Naive thymus-derived CD8-positive, alpha-beta T cell (primary cell): ENCODE data around the gene CFAP65. TPM values are rescaled to one million over a fixed set of nuclear protein-coding genes. Genes with fewer than 3 reads are reported as not detected.
A peak's percentile ranks its signal among the peaks of the same experiment; 100 is the strongest.

Experiments
- ATAC-seq, 2 donors: fragments of 150-1000 bp; cut with Tn5 transposase in 1 of 2; sonication (Bioruptor Pico), chemical (Tn5 transposase) in 1 of 2; 1 replicate in 1 of 2; 2 replicates in 1 of 2; pipeline ENCODE4 v1.10.0; 2021; ENCODE audit warnings: mild to moderate bottlenecking in 2 of 2, moderate library complexity in 2 of 2
- POLR2A ChIA-PET: fragments of 350-600 bp; sonication (Branson Sonifier 250); formaldehyde crosslinking; loops from one replicate; lab custom pipeline; 2021; ENCODE audit warnings: antibody characterized with exemption; lab: Charles Lee
- DNase-seq, 10 donors: peaks; one replicate each; pipeline versions ENCODE4 v3.0.0 to v3.0.0-alpha.2; 2020 to 2022
- H3K27ac Mint-ChIP-seq, 10 donors: one replicate each; pipeline ENCODE4 v1.8.0; 2020 to 2022; ENCODE audit warnings: mild to moderate bottlenecking in 10 of 10, mixed read lengths in 10 of 10, moderate library complexity in 4 of 10, inconsistent platforms in 1 of 10
- H3K27me3 Mint-ChIP-seq, 5 donors: one replicate each; pipeline ENCODE4 v1.8.0; 2021 to 2022; ENCODE audit warnings: mixed read lengths in 5 of 5
- H3K36me3 Mint-ChIP-seq, 3 donors: one replicate each; pipeline ENCODE4 v1.8.0; 2020 to 2022; ENCODE audit warnings: mixed read lengths in 3 of 3, mild to moderate bottlenecking in 2 of 3, inconsistent platforms in 1 of 3
- H3K4me1 Mint-ChIP-seq, 4 donors: one replicate each; pipeline ENCODE4 v1.8.0; 2021 to 2022; ENCODE audit warnings: mixed read lengths in 4 of 4
- H3K4me3 Mint-ChIP-seq, 10 donors: one replicate each; pipeline ENCODE4 v1.8.0; 2020 to 2022; ENCODE audit warnings: mild to moderate bottlenecking in 10 of 10, mixed read lengths in 10 of 10, moderate library complexity in 6 of 10, inconsistent platforms in 1 of 10
- H3K9me3 Mint-ChIP-seq, 9 donors: one replicate each; pipeline ENCODE4 v1.8.0; 2020 to 2022; ENCODE audit warnings: mixed read lengths in 9 of 9, mild to moderate bottlenecking in 3 of 9, inconsistent platforms in 1 of 9, moderate library complexity in 1 of 9
- polyA plus RNA-seq, 3 donors: library from polyadenylated mRNA; unstranded; fragments of 300-500 nt; fragmentation: Illumina TruSeq; gene quantifications; one replicate each; pipeline ENCODE4 v1.2.3, GENCODE V29; 2021
- total RNA-seq, 8 experiments: library from RNA in 2 of 8; stranded (reverse) in 2 of 8; gene quantifications; one replicate each; pipeline ENCODE4 v1.2.3 and lab custom pipeline; 2021 to 2026

CFAP65 gene
- total and polyA plus RNA-seq, 5 experiments from 2014 or later, result 0.23 TPM; not detected in 4

DNA sequence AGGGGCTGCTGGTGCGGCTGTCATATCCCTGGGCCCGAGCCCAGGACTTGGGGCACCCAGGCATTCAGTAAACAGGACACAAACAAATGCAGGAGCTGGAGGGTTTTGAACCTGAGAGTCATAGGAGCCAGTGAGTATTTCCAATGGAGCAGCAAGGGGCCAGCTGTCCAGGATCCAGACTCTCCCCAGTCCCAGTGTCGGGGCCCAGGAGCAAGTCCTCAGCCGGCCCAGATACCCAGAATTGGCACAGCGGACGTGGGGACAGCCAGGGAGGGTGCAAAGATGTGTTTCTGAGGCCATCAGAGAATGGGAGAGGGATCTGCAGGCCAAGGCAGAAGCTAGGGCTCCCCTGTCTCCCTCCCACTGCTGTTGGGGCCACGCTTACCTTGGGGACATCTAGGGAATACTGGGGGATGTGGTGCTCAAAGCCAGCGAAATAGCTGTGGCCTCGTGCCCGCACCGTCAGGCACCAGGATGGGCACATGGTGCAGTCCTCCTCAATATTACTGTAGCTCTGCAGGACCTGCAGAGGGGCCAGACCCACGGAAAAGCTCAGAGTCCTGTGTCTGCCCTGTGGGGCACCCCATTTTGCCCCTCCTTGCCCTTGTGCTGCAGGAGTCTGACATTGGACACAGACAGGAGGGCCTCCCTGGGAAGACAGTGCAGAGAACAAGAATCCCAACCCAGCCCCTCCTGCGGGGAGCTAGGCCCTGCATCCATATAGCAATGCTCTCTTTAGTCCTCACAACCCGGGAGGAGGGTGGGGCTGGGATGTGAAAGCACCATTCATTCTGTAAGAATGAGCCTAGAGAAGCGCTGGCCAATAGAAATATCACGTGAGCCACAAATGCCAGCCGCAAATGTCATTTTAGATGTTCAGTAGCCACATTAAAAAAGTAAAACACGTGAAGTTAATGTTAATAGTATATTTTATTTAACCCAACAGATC lies 15.4 kb downstream of the CFAP65 start:
- POLR2A ChIA-PET, result no interaction called here
- Mint-ChIP-seq H3K4me1 (peaks cover 0 to 5% (median under 1%) of the 10 kb centered on the region in 4 donors), H3K9me3 (no peaks in the 10 kb centered on the region), H3K27ac (no peak overlapping the region), H3K27me3 (peaks cover 2 to 28% (median 12%) of the 10 kb centered on the region in 5 donors), H3K36me3 (no peaks in the 10 kb centered on the region), H3K4me3 (no peak overlapping the region)
- DNase-seq (no peak), ATAC-seq (no peak)

DNA sequence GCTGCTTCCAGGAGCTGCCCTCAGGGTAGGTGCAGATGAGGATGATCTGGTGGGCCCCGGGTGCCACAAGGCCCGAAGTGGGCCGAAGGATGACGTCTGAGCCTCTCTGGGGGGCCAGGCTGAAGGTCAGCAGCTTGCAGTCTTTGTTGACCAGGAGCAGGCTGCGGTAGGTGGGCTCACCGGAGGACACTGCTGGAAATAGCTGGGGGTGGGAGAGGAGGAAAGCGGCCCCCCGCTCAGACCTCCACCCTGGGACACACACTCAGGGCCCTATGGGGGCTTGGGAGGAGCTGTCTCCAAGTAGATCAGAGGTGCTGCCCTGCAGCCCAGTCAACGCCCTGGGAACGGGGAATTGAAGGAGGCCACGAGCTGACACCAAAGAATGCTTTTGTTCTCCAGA lies 17.3 kb downstream of the CFAP65 start:
- no peaks in the 10 kb centered on the region for H3K9me3 Mint-ChIP-seq
- POLR2A ChIA-PET, result no interaction called here
- no peaks in the 10 kb centered on the region for H3K36me3 Mint-ChIP-seq
- no peak overlapping the region for H3K4me3 Mint-ChIP-seq
- no peak for DNase-seq
- no peak for ATAC-seq
- no peaks in the 10 kb centered on the region for H3K4me1 Mint-ChIP-seq
- peaks cover 2 to 17% (median 6%) of the 10 kb centered on the region in 5 donors for H3K27me3 Mint-ChIP-seq
- no peak overlapping the region for H3K27ac Mint-ChIP-seq

DNA sequence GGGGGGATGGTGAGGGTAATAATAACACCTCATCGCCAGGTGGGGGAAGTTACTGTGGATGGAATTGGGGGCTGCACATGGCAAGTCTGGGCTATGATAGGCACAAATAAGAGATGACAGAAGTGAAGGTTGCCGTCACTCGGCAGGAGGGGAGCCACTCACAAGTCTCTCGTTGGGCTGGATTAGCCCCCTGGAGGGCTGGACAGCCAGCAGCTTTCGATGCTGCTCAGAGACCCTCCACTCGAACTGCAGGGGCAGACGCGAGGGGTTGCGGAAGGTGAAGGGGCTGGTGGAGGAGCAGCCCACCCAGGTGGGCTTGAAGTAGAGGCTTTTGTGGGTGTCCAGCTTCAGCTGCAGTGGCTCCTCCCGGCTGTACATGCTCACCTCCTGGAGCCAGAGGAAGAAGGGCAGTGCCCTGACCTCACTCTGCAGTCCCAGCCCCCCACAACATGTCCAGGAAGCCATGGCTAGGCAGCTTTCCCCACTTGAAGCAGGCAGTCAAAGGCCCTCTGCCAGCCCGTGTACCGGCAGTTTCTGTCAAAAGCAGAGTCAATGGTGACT lies 18.2 kb downstream of the CFAP65 start:
- ATAC-seq, result no peak
- POLR2A ChIA-PET, result no interaction called here
- peaks cover 0 to 23% (median 6%) of the 10 kb centered on the region in 5 donors for H3K27me3 Mint-ChIP-seq

DNA sequence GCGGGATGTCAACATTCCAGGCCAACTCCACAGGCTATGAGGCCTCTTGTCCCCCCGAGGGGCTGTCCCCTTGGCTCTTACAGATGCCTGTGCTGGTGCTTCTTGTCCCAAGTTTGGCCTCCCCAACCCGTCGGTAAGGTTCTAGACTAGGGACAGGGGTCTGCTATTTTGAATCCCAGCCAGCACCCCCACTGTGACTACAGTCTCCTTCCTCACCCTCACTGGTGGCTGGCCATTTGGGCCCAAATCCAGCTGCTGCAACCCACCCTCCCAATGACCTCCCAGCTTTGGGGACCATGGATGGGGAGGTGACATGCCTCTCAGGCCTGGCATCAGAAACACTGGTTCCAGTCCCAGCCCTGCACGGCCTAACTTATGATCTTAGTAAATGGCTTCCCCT lies 18.7 kb downstream of the CFAP65 start:
- no peak overlapping the region for H3K4me3 Mint-ChIP-seq
- DNase-seq (no peak), ATAC-seq (no peak)
- no peaks in the 10 kb centered on the region for H3K36me3 Mint-ChIP-seq
- H3K27me3 Mint-ChIP-seq, result peaks cover 0 to 20% (median 6%) of the 10 kb centered on the region in 5 donors
- no peaks in the 10 kb centered on the region for H3K4me1 Mint-ChIP-seq
- no peak overlapping the region for H3K27ac Mint-ChIP-seq
- H3K9me3 Mint-ChIP-seq, result no peaks in the 10 kb centered on the region
- POLR2A ChIA-PET, result no interaction called here

More for the DNA sequence above, 18.2 kb downstream of the CFAP65 start:
- Mint-ChIP-seq H3K9me3 (no peaks in the 10 kb centered on the region), H3K4me1 (no peaks in the 10 kb centered on the region), H3K4me3 (no peak overlapping the region), H3K36me3 (no peaks in the 10 kb centered on the region), H3K27ac (peak overlapping the region in 1 of 10 donors; percentile 65)
- DNase-seq, result no peak

DNA sequence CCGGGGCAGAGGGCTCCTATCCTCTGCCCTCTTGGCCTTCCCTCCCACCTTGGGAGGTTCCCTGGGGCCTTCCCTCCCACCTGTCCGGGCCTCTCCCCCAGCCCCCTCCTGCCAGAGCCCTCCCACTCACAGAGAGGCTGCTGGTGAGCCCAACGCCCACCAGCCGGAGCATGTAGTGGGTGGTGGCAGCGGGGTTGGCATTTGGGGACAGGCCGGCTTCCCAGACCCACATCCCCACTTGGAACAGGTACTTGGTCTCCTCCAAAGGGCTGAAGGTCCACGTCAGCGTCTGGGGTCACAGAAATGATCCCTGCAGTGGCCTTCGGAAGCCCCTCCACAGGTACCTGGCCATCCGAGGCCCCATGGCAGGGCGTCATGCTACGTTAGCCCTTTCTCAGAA lies 19.3 kb downstream of the CFAP65 start:
- POLR2A ChIA-PET, result no interaction called here
- ATAC-seq, result no peak
- no peaks in the 10 kb centered on the region for H3K9me3 Mint-ChIP-seq

DNA sequence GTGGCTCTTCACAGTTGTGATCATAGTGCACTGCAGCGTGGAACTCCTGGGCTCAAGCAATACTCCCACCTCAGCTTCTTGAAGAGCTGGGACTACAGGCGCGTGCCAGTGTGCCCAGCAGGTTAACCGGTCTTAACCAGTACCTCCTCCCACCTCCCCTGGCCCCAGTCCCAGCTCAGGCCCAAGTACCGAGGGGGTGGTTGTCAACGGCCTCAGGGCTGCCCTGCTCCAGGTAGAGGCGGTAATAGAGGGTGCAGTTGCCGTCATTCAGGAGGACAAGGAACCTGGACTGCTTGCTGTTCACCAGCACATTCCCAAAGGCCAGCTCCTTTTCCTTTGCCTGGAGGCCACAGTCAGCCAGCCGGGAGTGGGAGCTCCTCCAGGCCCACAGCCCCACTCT lies 19.7 kb downstream of the CFAP65 start:
- Mint-ChIP-seq H3K27ac (no peak overlapping the region), H3K27me3 (peaks cover 1 to 20% (median 9%) of the 10 kb centered on the region in 5 donors), H3K4me1 (no peaks in the 10 kb centered on the region), H3K4me3 (no peak overlapping the region), H3K9me3 (no peaks in the 10 kb centered on the region), H3K36me3 (no peaks in the 10 kb centered on the region)
- POLR2A ChIA-PET, result no interaction called here
- DNase-seq, result no peak
- ATAC-seq, result no peak

More for the DNA sequence above, 19.3 kb downstream of the CFAP65 start:
- no peaks in the 10 kb centered on the region for H3K4me1 Mint-ChIP-seq
- H3K27ac Mint-ChIP-seq, result no peak overlapping the region
- no peak overlapping the region for H3K4me3 Mint-ChIP-seq
- H3K36me3 Mint-ChIP-seq, result no peaks in the 10 kb centered on the region
- peaks cover 0 to 20% (median 6%) of the 10 kb centered on the region in 5 donors for H3K27me3 Mint-ChIP-seq
- no peak for DNase-seq

DNA sequence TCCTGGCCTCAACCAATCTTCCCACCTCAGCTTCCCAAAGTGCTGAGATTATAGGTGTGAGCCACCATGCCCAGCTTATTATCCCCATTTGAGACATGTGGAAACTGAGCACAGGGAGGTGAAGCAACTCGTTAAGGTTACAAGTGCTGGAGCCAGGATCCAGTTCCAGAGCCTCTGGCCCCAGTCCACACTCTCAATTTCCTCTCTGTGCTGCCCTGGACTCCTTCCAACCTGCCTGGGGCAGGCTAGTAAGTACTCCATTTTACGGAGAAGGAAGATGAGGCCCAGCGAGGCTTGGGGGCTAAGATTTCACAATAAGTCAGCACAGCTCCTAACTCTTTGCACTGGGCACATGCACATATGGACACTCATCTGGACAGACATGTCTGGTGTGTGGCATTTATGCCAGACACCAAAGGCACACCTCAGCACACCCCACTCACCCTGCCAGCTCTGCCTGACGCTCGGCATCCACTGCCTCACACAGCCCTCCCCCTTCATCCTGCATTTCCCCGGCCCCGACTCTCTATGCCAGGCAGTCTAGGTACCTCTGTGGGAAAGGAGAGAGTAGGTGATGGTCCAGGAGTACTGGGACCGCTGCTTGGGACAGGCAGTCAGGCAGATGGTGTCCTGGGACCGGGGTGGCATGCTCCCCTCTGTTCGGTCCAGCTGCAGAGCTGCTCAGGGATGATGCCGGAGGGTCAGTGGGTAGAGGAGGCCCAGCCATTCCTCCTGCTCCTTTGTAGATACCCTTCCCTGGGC lies 20.5 kb downstream of the CFAP65 start:
- ATAC-seq (no peak), DNase-seq (no peak)
- H3K36me3 Mint-ChIP-seq, result no peaks in the 10 kb centered on the region
- no peaks in the 10 kb centered on the region for H3K4me1 Mint-ChIP-seq
- no peaks in the 10 kb centered on the region for H3K9me3 Mint-ChIP-seq
- H3K27ac Mint-ChIP-seq, result no peak overlapping the region
- H3K4me3 Mint-ChIP-seq, result no peak overlapping the region
- POLR2A ChIA-PET, result no interaction called here
- H3K27me3 Mint-ChIP-seq, result peaks cover 2 to 20% (median 9%) of the 10 kb centered on the region in 5 donors

DNA sequence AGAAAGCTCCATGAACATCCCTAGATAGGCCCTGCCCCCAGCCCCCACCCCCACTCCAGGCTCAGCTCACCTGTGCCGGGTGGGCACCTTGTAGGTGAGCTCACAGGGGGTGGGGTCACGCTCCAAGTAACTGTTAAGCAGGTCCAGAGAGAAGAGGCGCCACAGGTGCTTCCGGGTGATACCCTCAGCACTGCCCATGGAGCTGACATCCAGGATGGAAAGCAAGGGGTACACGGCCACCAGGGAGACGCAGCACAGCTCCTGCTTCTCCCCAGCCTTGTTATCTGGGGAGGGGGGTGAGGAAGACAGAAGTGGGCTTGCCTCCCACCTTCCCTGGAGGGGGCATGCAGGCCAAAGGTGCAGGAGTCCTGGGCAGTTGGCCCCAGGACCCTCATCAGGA lies 21.9 kb downstream of the CFAP65 start:
- DNase-seq (peak in 1 of 10 donors; percentile 18), ATAC-seq (no peak)
- Mint-ChIP-seq H3K27ac (no peak overlapping the region), H3K9me3 (no peaks in the 10 kb centered on the region), H3K27me3 (peaks cover 2 to 26% (median 19%) of the 10 kb centered on the region in 5 donors), H3K4me1 (no peaks in the 10 kb centered on the region), H3K36me3 (no peaks in the 10 kb centered on the region), H3K4me3 (no peak overlapping the region)
- POLR2A ChIA-PET, result no interaction called here

DNA sequence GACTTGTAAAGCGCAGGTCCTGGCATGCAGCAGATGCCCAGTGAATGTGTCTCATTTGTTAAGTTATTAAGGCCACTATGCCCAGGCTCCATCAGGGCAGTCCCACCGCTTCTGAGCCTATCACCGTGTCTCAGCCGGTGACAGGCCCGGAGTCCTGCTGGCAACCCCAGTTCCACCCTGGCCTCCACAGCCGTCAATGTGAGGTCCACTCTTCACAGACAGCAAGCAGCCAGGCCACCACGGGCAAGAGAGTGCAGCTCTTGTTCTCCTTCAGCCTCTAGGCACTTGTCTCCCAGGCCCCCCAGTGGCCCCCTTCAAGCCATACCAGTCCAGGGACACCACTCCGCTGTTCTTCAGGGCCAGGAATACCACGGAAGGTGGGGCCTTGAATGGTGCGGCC lies 22.6 kb downstream of the CFAP65 start:
- Mint-ChIP-seq H3K9me3 (no peaks in the 10 kb centered on the region), H3K4me1 (no peaks in the 10 kb centered on the region), H3K36me3 (no peaks in the 10 kb centered on the region), H3K27ac (no peak overlapping the region), H3K27me3 (peaks cover 2 to 32% (median 26%) of the 10 kb centered on the region in 5 donors), H3K4me3 (no peak overlapping the region)
- POLR2A ChIA-PET, result no interaction called here
- ATAC-seq (no peak), DNase-seq (peak in 1 of 10 donors; percentile 30)

DNA sequence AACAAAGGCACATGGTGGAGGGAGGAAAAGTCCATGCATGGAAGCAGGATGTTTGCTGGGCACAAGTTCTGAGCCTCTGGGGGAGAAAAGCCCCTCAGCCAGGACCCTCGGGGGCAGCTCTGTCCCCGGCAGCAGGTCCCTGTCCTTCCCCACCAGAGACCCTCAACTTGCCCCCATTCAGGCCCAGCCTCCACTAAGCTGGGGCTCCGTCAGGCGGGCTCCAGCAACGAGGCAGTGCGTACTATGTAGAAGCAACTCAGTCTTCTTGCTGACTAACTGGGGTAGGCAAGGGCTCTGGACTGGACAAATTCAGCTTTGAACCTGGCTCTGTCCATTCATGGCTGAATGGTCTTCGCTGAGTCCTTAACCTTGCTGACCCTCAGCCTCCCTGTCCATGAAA lies 23.0 kb downstream of the CFAP65 start:
- Mint-ChIP-seq H3K36me3 (no peaks in the 10 kb centered on the region), H3K4me1 (no peaks in the 10 kb centered on the region), H3K9me3 (no peaks in the 10 kb centered on the region), H3K27me3 (peaks cover 2 to 35% (median 28%) of the 10 kb centered on the region in 5 donors), H3K27ac (peak overlapping the region in 1 of 10 donors; percentile 49), H3K4me3 (no peak overlapping the region)
- DNase-seq (peak in 1 of 10 donors; percentile 31), ATAC-seq (no peak)
- POLR2A ChIA-PET, result no interaction called here

DNA sequence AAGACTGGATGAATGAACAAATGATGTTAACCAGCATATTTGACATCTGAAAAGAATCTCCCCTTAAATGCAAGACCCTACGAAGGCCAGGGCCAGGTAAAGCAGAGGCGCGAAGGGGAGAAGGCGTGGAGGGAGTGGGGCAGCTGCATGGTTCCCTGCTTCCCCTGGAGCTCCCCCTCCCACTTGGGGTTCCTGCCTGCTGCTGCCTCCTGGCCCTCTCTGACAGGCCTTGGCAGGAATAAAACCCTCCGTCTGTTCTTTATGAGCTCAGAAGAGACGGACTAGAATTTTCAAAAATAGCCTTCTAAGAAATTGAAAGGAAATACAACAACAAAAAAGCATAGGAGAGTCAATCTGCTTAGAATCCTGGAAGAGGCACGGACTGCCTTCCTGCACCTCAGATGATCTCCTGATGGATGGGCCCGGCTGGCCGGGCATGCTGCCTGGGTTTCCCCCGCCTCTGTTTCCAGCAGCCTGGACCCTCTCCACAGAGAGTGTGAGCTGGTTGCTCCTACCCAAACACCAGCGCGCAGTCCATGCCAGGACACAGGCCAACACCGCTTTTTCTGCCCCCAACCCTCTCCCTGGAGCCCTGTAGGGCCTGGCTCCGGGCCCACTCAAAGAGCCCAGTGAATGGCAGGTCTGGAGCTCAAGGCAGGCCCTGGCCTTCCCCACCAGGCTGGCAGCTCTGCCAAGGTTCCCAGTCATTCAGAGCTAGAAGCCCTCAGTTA lies 23.9 kb downstream of the CFAP65 start:
- DNase-seq (peak in 1 of 10 donors; percentile 42), ATAC-seq (no peak)
- Mint-ChIP-seq H3K4me3 (no peak overlapping the region), H3K27ac (no peak overlapping the region), H3K4me1 (no peaks in the 10 kb centered on the region), H3K36me3 (no peaks in the 10 kb centered on the region), H3K27me3 (peaks cover 0 to 40% (median 25%) of the 10 kb centered on the region in 5 donors), H3K9me3 (no peaks in the 10 kb centered on the region)
- POLR2A ChIA-PET, result no interaction called here

DNA sequence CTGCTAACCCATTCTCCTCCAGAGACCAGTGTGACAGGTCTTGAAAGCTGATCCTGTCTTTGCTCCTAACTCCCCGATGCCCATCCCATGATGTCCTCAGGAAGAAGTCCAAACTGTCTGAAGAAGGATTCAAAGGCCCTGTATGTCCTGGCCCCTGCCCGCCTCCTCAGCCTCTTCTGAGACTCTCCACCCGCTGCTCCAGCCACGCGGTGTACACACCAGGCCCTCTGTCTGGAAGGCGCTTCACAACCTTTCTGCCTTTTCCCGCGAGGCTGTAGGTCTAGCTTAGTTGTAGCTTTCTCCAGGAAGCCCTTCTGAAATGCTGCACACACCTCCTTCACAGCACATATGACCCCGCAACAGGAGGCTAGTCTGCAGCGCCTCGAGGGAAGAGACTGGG lies 24.6 kb downstream of the CFAP65 start:
- DNase-seq (peak in 1 of 10 donors; percentile 49), ATAC-seq (no peak)
- no peaks in the 10 kb centered on the region for H3K4me1 Mint-ChIP-seq
- no peak overlapping the region for H3K4me3 Mint-ChIP-seq
- H3K36me3 Mint-ChIP-seq, result no peaks in the 10 kb centered on the region
- H3K9me3 Mint-ChIP-seq, result no peaks in the 10 kb centered on the region
- POLR2A ChIA-PET, result no interaction called here
- H3K27ac Mint-ChIP-seq, result peak overlapping the region in 1 of 10 donors; percentile 31
- peaks cover 0 to 40% (median 25%) of the 10 kb centered on the region in 5 donors for H3K27me3 Mint-ChIP-seq
